SIG-M5 treated with dmso at 0.1 percent for 504 hours (cell line): ENCODE data around the gene ZNF586.
"Not testable (repeated sequence)": the region's sequence is repeated elsewhere in the genome, so short reads cannot be mapped to it uniquely, and the experiment has no call there.

ENCODE experiments used
- DNase-seq: peaks from one replicate; lab custom pipeline; 2025; ENCODE audit not compliant: unreplicated experiment; lab: John Stamatoyannopoulos, UW

The ZNF586 gene

DNA sequence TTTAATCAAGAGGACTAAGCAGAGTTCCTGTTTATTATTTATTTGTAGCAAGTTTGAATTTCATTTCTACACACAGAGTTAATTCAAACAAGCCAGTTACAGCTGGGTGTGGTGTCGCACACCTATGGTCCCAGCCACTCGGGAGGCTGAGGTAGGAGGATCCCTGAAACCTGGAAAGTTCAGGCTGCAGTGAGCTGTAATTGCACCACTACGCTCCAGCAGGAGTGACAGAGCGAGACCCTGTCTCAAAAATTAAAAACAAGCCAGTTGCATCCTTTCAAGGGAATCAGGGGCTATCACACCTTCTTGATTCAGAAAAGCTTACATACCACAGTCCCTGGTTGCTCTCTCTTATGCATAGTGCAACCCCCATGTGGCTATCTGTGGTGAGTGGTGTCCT lies 19.8 kb downstream of the ZNF586 start:
- DNase-seq = no peak

DNA sequence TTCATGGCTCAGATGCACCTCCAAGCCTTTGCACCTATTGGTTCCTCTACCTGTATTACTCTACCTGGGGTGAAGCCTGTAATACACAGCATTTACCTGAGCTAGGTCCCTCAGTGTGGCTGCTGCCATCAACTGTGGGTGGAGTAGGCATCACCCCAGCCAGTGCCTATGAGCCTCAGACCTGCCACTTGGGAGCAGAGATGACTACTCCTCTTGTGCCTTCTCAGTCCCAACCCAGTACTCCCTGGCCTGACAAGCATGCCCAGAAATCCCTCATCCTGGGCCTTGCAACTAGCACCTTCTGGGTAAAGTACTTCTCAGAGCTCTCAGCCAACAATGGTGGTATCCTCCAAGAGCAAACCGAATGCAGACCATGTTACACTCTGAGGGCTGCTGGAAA lies 27.1 kb downstream of the ZNF586 start:
- not testable (repeated sequence) for DNase-seq

DNA sequence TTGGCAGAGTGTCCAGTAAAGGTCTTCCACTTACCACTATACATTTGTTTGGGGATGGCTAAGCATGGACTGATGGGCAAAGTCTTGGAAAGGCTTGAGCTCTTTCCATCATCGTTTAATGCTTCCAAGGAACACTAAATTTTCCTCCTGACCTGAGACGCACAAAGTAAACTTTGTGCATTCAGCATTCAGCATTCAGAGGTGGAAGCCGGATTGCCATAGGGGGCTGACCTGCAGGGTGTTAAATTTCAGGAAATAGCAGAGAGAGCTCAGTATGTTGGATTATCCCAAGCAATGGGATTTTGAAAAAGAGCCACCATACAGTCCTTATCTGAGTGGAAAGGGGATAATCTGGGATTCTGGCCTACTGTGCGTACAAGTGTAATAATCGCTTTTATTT lies 31.2 kb downstream of the ZNF586 start:
- DNase-seq = no peak

DNA sequence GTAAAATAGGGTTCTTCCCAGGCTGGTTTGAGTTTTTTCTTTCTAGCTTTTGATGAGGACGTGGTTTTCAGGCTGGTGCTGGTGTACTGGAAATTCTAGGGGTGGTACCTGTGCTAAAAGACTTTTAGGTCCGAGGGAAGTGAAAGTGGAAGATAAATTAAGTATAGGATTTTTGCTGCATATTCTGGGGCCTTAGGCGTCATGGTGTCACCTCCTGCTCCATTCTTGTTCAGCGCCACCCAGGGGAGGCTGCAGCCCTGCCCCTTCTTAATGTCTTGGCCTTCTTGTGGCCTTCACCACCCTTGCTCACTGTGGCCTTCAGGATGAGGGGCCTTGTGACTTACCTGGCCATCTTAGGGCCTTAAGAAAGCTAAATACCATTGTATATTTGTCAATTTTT lies 32.8 kb downstream of the ZNF586 start:
- DNase-seq = no peak

- no peak for DNase-seq
Measured at GRCh38 chr19:57803265-57803593, 33.8 kb downstream of the ZNF586 start.

GRCh38 chr19:57803594-57804325 lies 34.3 kb downstream of the ZNF586 start:
- DNase-seq = no peak

DNA sequence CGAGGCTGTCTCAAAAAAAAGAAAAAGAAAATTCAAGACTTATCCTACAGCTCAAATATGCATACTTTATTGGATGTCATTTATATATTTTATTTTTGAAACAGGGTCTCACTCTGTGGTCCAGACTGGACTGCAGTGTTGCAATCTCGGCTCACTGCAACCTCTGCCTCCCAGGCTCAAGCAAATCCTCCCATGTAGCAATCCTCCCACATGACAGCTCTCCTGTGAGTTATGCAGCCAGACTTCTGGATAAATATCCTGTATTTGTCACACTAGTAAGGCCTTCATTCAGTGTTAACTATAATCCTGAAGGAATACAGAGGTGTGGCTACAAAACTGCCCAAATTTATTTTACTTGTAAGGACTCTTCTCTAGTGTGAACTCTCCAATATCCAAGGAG lies 38.1 kb downstream of the ZNF586 start:
- no peak for DNase-seq

- DNase-seq = not testable (repeated sequence)
Measured at GRCh38 chr19:57810410-57811295, 41.2 kb downstream of the ZNF586 start.

DNA sequence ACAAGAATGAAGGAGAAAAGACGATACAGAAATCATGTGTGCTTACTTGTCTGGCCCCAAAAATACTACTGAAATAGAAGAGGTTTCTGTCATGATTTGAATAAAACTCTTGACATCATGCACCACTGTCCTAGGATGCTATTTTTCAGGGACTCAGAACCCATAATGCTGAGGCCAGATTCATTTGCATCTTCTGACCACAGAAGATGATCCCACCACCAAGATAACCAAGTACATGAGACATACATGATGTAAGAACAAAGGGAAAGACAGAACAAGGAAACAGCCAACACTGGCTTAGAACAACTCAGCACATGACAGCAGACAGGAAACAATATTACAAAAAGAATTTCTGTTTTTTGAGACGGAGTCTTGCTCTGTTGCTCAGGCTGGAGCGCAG lies 42.8 kb downstream of the ZNF586 start:
- DNase-seq = no peak

DNA sequence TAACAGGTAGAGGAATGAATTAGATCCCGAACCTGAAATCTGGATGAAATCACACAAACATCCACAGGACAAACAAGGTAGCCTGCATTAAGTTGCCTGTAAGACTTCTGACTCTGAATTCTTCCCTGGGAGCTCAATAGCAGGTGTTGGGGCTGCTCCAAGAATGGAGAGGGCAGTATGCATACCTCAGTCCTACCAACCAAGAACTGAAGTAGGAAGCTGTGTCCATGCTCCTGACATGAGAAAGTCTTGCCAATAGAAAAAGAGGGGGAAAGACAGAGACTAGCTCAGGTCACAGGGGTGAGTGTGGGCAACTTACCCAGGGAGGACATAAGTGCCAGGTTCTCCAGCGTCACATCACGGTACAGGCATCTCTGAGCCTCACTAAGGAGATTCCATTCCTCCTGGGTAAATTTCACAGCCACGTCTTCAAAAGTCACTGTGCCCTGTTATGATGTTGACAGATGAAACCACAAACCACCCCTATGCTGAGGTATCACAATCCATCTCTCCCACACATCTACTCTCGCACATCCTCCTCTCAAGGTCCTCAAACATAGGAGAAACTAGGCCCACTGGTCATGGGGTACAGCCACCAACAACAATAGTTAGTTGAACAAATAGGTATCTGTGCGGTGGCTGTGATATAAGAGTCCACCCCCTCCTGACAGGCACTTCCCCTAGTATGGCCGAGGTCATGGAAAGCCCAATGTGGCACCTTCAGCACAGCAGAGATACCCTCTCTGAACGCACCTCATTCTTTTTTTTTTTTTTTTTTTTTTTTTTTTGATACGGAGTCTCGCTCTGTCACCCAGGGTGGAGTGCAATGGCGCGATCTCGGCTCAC lies 43.7 kb downstream of the ZNF586 start:
- DNase-seq = not testable (repeated sequence)

- DNase-seq = no peak
Measured at GRCh38 chr19:57813919-57814504, 44.5 kb downstream of the ZNF586 start.

GRCh38 chr19:57814505-57815246 lies 45.2 kb downstream of the ZNF586 start, which contains the start of gene ZNF552:
Gene ZNF552 (minus strand): TSS chr19:57814913. CDS start chr19:57814743, 170 bp downstream.
- peak; percentile 89 for DNase-seq

DNA sequence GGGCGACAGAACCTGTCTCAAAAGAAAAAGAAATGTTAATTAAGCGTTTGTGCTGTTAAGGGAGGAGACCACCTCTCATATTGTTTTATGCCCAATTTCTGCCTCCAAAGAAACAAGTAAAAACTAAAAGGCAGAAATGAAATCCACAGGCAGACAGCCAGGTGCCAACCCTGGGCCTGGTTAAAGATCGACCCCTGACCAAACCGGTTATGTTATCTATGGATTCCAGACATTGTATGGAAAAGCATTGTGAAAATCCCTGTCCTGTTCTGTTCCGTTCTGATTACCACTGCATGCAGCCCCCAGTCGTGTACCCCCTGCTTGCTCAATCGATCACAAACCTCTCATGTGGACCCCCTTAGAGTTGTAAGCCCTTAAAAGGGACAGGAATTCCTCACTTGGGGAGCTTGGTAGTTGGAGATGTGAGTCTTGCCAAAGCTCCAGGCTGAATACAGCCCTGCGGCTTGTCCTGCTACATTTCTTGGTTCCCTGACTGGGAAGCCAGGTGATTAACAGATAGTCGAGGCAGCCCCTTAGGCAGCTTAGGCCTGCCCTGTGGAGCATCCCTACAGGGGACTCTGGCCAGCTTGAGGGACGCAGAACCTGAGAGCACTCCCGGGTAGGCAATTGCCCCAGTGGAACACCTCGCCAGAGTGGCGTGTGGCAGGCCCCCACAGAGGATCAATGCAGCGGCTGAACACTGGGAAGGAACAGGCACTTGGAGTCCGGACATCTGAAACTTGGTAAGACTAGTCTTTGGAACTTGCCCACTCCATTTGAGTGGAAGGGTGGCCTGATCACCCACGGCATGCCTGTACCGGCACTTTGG lies 46.0 kb downstream of the ZNF586 start:
- no peak for DNase-seq

DNA sequence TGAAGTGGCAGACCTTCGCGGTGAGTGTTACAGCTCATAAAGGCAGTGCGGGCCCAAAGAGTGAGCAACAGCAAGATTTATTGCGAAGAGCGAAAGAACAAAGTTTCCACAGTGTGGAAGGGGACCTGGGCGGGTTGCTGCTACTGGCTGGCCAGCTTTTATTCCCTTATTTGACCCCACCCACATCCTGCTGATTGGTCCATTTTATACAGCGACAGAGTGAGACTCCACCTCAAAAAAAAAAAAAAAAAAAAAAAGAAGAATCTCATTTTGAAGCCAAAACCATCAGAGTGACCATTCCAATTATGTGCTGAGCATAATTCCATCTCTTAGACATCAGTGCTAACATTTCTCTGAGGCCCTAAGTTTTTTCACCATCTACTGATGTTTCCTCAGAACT lies 47.2 kb downstream of the ZNF586 start:
- DNase-seq = no peak

- DNase-seq = no peak
Measured at GRCh38 chr19:57817976-57818375, 48.5 kb downstream of the ZNF586 start.

DNA sequence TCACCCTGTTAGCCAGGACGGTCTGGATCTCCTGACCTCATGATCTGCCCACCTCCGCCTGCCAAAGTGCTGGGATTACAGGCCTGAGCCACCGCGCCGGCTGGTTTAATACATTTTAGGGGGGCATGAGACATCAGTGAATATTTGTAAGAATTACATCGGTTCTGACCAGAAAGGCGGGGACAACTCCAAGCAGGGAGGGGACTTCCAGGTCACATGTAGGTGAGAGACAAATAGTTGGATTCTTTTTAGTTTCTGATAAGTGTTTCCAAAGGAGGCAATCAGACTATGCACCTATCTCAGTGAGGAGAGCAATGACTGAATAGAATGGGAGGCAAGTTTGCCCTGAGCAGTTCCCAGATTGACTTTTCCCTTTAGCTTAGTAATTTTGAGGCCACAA lies 48.9 kb downstream of the ZNF586 start:
- no peak for DNase-seq

- peak; percentile 91 for DNase-seq
Measured at GRCh38 chr19:57819475-57820148, 50.1 kb downstream of the ZNF586 start.

GRCh38 chr19:57820599-57820998 lies 51.1 kb downstream of the ZNF586 start:
- no peak for DNase-seq

GRCh38 chr19:57821095-57821494 lies 51.6 kb downstream of the ZNF586 start:
- not testable (repeated sequence) for DNase-seq
